ENCODE data around the gene TJAP1.

The TJAP1 gene, protein sequence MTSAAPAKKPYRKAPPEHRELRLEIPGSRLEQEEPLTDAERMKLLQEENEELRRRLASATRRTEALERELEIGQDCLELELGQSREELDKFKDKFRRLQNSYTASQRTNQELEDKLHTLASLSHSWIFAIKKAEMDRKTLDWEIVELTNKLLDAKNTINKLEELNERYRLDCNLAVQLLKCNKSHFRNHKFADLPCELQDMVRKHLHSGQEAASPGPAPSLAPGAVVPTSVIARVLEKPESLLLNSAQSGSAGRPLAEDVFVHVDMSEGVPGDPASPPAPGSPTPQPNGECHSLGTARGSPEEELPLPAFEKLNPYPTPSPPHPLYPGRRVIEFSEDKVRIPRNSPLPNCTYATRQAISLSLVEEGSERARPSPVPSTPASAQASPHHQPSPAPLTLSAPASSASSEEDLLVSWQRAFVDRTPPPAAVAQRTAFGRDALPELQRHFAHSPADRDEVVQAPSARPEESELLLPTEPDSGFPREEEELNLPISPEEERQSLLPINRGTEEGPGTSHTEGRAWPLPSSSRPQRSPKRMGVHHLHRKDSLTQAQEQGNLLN

GRCh38 chr6:43477235-43478007, at the start of gene TJAP1:
Gene TJAP1 (plus strand): TSS chr6:43477570. CDS start chr6:43499002, 21,432 bp downstream.
- DNase-seq, result peak; percentile 34 to 94 (median 84)

GRCh38 chr6:43428112-43428570, 49.2 kb upstream of the TJAP1 start:
- peak in 1 of 56 donors; percentile 29 for DNase-seq

- DNase-seq, result no peak
Observed at GRCh38 chr6:43428874-43429273, 48.5 kb upstream of the TJAP1 start.

DNA sequence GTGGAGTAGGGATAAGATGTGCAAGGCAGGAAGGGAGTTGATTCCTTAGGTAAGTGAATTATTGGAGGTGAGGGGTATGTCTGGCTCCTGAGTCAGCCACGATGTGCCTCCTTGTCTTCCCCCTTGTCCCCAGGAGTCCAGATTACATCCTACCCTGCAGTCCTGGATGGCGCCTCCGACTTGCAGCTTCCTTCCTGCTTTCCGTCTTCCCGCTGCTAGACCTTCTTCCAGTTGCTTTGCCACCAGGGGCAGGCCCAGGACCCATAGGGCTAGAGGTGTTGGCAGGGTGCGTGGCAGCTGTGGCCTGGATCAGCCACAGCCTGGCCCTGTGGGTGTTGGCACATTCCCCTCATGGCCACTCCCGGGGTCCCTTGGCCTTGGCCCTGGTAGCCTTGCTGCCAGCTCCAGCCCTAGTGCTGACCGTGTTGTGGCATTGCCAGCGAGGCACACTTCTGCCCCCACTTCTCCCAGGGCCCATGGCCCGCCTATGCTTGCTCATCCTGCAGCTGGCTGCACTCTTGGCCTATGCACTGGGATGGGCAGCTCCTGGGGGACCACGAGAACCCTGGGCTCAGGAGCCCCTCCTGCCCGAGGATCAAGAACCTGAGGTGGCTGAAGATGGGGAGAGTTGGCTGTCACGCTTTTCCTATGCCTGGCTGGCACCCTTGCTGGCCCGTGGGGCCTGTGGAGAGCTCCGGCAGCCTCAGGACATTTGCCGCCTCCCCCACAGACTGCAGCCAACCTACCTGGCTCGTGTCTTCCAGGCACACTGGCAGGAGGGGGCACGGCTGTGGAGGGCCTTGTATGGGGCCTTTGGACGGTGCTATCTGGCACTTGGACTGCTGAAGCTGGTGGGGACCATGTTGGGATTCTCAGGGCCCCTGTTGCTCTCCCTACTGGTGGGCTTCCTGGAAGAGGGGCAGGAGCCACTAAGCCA, 45.1 kb upstream of the TJAP1 start:
- no peak for DNase-seq

GRCh38 chr6:43433148-43433547, 44.2 kb upstream of the TJAP1 start:
- no peak for DNase-seq

DNA sequence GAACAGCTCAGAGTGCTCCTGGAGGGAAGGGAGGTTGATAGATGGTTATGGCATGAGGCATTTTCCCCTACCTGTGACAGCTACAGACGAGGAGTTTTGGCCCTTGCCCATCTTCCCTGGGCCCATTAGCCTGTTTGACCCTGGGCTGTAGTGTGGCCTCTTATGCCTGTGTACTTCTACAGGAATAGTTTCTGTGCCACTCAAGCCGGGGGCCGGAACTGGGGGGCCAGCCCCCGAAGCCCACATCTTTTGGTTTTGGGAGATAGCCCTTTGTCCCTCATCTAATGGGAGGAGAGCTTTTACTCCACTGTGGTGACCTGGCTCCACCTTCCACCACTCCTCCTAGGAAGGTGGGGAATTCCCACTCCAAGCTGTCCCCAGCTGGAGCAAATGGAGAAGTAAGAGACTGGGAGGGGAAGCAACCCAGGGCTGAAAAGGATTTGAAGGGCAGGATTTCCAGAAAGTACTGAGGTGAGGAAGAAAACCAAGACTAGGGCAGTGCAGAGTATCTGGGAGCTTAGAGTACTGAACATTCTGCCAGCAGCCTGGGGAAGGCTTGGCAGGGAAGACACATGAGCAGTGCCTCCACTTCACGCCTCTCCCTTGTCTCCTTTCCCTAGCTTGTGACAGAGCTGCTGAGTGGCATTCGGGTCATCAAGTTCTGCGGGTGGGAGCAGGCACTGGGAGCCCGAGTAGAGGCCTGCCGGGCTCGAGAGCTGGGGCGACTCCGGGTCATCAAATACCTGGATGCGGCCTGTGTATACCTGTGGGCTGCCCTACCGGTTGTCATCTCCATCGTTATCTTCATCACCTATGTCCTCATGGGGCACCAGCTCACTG, 43.1 kb upstream of the TJAP1 start:
- no peak for DNase-seq

GRCh38 chr6:43434943-43435342, 42.4 kb upstream of the TJAP1 start:
- DNase-seq, result no peak

DNA sequence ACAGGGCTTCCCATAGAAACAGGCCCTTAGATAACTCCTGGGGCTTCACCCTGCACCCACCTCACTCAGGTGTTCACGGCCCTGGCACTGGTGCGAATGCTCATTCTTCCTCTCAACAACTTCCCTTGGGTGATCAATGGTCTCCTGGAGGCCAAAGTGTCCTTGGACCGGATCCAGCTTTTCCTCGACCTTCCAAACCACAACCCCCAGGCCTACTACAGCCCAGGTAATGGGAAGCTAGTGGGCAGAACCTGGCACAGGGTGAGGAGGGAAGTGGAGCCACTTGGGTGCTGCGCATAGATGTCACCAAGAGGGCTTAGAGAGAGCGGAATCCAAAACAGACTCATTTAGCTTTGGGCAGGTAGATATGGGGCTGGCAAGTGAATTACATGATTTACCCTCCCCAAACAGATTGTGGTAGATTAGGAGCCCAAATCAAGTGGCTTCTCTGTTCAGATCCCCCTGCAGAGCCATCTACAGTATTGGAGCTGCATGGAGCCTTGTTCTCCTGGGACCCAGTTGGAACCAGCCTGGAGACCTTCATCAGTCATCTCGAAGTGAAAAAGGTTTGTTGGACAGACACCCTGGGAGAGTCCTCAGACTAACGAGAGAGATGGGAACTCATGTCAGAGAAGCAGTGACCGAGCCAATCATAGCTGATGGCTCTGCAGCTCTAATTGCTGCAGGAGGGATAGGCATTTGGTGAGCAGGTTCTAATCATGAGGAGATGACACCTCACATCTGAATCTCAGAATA, 41.5 kb upstream of the TJAP1 start:
- no peak for DNase-seq

DNA sequence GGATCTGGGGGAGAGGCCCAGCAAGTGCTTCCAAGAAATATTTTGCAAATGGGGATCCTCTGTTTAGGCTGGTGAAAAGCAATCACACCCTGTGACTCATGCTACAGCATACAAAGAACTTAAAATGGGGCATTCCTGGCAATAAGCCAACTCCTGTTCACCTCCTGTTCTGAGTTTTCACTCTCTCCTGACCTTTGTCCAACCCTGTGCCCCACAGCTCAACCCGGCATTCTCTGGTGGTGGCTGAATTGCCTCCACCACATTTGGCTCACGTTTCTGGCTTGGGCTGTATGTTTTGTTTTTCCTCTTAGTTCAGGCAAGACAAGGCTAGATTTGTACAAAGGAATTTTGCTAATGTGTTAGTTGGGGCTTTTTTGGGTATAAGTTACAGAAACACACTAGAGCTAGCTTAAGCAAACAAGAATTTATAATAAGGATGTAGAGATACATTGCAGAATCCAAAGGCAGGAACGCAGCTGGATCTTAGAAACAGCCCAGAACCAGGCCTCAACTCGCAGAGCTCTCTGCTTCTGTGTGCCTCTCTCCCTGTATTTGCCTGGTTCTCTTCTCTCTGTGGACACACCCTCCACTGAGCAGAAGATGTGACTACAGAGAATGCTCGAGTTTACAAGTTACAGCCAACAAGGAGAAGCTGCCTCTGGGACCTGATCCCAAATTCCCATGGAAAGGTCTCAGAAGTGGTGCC, 40.6 kb upstream of the TJAP1 start:
- DNase-seq, result peak in 1 of 56 donors; percentile 12

DNA sequence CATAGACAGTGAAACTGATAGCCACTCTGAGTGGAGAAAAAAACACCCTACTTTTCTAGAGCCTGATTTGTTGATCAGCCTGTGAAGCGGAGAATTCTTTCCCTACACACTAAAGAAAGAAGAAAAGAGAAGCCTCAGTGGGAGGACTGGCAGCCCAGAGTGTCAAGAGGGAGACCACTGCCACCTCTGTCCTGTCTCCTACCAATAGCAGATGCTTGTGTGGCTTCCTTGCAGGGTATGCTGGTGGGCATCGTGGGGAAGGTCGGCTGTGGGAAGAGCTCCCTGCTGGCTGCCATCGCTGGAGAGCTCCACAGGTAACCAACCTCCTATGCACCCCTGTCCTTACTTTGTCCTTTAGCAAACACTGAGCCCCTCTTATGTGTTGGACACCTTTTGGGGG, 39.7 kb upstream of the TJAP1 start:
- DNase-seq, result no peak

DNA sequence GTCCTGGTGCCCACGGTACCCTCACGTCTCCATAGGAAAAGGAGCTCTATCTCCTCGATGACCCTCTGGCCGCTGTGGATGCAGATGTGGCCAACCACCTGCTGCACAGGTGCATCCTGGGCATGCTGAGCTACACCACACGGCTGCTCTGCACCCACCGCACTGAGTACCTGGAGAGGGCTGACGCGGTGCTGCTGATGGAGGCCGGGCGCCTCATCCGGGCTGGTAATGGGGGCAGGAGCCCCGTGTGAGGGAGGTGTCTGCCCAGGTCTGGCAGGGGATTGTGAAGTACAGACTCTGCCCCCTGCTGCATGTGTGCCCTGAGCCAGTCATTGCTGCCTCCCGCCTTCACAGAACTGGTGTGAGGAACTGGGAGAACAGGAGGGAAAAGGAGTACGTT, 34.4 kb upstream of the TJAP1 start:
- no peak for DNase-seq

GRCh38 chr6:43444036-43444435, 33.3 kb upstream of the TJAP1 start:
- DNase-seq, result no peak

GRCh38 chr6:43444582-43444981, 32.8 kb upstream of the TJAP1 start:
- peak in 9 of 56 donors; percentile 6 to 35 (median 19) for DNase-seq

- no peak for DNase-seq
Observed at GRCh38 chr6:43445576-43445975, 31.8 kb upstream of the TJAP1 start.

- no peak for DNase-seq
Observed at GRCh38 chr6:43447604-43448003, 29.8 kb upstream of the TJAP1 start.

DNA sequence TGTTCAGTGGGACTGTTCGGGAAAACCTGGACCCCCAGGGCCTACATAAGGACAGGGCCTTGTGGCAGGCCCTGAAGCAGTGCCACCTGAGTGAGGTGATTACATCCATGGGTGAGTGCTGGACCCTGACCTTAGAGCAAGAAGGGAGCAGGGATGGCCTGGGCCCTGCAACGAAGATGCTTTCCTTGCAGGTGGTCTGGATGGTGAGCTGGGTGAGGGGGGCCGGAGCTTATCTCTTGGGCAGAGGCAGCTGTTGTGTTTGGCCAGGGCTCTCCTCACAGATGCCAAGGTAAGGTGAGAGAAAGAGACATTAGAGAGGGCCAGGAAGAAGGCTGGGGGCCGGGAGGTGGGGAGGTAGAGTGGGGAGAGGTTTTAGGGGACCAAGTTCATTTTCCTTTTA, 28.5 kb upstream of the TJAP1 start:
- DNase-seq, result no peak

DNA sequence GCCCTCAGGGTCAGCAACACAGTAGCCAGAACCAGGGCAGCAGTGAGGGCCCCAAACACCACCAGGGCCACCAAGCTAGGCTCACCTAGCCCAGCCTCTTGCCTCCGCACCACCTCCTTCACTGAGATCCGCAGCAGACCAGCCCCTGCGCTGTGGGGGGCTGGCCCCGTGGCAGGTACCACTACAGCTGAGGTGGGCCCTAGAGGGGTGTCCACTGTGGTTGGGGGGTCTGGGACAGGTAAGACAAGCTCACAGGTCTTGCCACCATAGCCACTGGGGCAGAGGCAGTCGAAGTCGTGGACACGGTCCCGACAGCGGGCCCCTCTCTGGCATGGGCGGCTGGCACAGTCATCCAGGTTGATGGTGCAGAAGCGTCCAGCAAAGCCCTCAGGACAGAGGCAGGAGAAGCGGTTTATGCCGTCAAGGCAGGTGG, 26.7 kb upstream of the TJAP1 start:
- no peak for DNase-seq

GRCh38 chr6:43451348-43451747, 26.0 kb upstream of the TJAP1 start:
- DNase-seq, result no peak

GRCh38 chr6:43451939-43452338, 25.4 kb upstream of the TJAP1 start:
- DNase-seq, result no peak

Data from amygdala (tissue), 56 donors.